Dermis microvascular lymphatic vessel endothelial cell (primary cell): Measurements from ENCODE around the gene ERC1. TPM values are rescaled to one million over a fixed set of nuclear protein-coding genes. Genes with fewer than 3 reads are reported as not detected.
A peak's percentile ranks its signal among the peaks of the same experiment; 100 is the strongest.

Experiments
- DNase-seq, 2 donors: peaks; one replicate each; pipeline versions ENCODE4 v3.0.0 to v3.0.0-alpha.2; 2010; ENCODE audit warnings: low read depth in 2 of 2
- total RNA-seq: library from RNA; depleted of rRNA; stranded (reverse); fragments of >200 nt; gene quantifications from 2 replicates; pipeline ENCODE4 v1.2.1, GENCODE V29; 2014

ERC1 gene
- total RNA-seq, 1 donor from 2014 or later: 18.4 TPM

DNA sequence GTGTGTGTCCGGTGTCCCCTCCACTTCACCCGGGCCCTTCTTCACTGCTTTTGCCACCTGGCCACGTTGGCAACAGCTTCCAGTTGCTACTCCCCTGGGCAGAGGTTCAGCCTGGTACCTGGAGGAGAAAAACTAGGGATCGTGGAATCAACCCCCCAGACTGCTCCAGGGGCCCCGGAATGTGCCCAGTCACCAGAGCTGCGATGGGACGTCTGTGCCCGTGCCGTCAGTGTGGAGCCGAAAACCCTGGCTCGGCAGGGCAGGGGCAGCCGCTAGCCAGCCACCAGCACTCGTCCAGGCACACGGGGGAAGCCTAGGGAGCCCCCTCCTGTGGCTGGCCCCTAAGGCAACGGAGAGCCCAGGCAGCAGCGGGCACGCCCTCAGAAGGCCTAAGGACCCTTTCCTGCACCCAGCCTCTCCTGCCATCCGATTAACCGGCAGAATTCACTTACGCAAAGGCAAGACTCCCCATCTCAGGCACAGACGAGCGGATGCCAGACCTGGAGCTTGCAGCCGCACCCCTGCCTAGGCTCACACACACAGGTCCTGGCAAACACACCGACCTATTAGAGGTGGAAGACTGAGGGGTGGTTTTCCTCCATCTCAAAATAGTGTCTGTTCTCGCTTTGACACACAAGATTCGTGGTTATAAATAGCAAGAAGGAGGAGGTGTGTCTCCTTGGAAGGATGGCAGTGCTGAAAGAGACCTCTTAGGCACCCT lies 540.8 kb downstream of the ERC1 start:
- DNase-seq: no peak

DNA sequence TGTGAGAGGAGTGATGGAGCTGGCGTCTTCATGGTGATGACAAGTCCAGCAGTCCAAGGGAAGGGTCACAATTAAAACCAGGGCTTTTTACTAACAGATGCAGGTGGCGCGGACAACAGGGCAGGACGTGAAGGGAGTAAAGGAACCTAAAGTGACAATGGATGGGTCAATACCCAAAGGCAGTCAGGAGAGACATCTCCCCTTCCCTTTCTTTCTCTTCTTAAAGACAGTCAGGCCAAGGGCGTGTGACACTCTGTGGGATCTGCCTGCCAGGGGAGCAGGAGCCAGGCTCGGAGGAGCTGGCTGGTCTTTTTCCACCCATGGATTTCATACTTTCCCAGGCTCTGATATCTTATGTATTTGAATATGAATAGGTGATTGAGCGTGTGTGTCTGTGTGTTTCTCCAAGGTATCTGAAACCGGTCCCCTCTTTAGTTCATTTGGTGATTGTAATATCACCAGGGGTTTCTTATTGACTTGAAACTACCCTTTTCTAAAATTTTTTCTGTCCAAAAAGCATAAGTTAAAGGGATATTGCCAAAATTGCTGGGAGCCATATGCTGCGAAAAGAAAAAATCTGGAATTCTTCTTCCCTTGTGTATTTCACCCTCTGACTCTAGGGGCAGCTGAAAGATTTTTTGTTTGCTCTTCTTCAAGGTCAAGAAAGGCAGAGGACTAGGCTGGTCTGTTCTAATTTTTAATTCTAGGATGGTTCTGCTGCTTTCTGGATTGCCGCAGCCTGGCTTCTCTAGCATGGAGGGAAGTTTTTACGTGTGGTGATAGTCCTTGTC lies 541.5 kb downstream of the ERC1 start:
- DNase-seq: no peak

DNA sequence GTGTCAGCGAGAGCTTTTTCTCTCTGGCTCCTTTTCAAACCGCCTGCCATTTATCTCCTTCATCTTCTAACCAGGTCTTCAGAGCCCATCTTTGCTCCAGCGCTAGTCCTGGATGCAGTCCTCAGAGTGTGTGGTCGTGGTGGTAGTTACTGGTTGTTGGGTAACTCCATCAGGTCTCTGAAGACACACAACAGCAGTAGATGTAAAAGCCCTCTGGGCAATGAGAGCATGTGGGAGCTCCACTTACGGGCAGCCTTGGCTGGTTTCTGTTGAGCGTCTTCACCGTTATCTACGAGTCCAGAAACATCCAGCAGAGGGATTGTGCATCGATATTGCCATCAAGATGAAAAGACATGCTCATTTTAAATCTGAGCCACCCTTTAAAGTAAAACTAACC lies 542.2 kb downstream of the ERC1 start:
- DNase-seq: no peak

DNA sequence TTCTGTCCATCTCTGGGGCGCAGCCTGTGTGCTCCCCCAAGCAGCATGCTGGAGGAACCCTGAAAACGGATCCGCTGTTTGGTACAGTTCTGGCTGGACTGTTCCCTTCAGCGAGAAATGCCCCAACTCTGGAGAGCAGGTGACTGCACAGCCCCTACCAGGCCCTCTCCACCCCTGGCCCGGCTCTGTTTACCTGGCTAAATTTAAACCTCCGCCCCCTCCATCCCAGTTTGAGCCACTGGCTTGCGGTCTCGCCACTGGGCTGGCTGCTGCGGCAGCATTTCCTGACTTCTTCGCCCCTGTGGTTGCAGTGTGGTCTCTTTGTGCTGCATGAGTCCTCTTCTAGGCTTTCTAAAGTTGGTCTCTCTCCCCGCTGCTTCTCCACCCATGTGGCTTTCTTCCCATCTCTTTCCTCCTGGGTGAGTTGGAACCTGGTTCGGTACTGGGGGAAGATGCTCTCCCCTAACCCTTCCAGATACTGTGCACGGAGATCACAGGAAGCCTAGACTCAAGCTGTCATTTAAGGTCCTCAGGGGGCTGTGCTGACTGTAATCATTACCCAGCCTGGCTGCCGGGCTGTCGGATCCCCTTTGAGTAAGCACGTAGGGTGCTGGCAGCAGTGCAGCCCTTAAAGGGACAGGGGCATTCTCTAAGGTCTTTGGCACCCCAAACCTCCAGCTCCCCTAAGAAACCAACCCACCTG lies 542.7 kb downstream of the ERC1 start:
- DNase-seq: no peak

DNA sequence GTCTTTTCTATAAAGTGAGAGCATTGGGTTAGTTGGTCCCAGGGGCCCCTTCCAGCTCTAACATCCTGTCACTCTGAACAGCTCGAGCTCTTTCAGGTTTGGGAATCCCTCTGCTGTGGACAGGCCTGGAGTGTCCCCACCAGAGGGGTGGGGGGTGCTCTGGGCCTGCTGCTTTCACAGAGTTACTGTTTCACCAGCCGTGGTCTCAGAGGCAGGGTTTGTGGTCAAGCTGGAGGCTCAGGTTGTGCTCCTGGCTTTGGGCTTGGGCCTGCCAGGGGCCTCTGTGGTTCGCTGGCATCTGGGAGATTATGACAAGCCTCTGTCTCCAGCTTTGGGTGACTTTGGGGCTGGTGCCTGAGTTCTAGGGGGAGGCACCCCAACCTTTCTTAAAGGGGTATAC lies 543.7 kb downstream of the ERC1 start:
- DNase-seq: no peak

DNA sequence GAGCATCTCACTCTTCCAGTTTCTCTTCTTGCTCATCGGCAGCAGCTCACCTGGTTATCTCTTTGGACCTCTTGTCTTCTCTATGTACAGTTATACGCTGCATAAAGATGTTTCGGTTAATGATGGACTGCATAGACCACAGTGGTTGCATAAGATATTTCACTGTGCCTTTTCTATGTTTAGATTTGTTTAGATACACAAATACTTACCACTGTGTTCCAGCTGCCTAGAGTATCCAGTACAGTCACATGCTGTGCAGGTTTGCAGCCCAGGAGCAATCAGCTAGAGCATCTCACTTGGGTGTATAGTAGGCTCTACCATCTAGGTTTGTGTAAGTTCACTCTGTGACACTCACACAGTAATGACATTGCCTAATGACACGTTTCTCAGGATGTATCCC lies 545.8 kb downstream of the ERC1 start:
- no peak for DNase-seq

DNA sequence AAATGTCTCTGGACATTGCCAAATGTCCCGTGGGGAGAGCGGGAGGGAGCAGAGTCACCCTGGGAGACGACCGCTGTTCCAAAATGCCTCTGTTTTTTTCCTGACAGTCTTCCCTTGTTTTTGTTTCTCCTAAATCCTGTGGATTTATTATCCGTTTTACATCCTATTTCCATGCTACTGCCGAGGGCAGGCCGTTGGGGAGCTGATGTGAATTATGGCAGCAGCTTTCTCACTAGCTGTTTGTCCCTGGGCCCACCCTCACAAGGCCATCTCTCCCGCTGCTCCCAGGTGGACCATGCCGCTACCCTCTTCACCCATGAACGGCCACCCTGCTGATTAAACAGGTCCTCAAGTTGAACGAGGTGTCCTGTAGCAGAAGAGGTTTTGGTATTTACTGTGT lies 548.1 kb downstream of the ERC1 start:
- DNase-seq: no peak

DNA sequence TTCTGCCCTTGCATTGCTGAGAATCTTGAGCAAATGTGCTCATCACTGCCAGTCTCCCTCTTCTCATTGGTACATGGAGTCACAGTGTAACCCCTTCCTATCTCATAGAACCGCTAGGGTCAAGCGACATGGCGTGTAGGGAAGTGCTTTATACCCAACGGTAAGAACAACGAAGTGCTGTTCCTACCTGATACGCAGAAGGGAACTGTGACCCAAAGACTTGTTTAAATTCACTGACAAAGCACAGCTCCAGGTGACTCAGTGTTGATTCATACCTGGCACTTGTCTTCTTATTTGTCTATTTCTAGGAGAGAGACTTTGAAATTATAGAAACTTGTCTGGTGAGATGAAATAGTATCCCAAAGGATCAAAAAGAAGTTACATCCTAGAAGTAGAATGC lies 549.7 kb downstream of the ERC1 start:
- no peak for DNase-seq

DNA sequence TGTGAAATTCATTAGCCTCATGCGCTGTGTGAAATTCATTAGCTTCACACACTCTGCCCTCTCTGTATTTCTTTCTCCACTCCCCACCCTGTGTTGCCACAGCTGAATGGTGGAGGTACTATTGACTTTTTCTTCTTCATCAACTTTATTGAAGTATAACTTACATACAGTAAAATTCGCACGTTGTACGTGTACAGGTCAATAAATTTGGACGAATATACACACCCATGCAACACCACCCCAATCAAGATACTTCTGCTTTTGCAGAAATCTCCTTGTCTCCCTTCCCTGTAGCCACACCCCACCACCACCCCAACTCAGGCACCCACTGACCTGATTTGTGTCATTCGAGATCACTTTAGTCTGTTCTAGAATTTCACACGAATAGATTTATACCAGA lies 551.6 kb downstream of the ERC1 start:
- no peak for DNase-seq

DNA sequence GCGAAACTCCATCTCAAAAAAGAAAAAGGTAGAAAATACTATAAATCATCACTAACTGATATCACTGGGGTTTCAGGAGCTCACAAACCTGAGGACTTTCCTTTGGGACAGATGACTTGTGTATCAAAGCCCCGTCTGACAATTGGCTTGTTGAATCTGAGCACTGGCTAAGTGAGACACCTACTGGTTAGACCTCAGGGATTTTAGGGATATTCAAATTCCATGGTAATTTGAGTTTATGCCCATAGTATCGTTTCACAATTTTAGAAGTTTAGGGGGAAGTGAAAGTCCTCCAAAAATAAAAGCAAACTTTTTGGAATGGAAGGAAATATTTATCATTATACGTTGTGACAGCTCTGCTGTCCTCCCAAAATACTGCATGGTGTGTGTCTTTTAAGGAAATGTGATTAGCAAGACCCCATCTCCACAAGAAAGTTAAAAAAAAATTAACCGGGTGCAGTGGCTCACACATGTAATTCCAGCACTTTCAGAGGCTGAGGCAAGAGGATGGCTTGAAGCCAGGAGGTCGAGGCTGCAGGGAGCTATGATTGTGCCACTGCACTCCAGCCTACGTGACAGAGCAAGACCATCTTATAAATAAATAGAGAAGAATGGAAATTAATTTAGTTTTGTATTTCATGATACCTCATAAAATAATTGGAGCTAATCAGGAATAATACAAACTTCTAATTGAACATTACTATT lies 554.1 kb downstream of the ERC1 start:
- peak; percentile 18 to 53 for DNase-seq

Other genes starting within 250 kb of the ERC1 start
- 97.7 and 185 TPM in 2 replicates for gene WNK1, start 238.6 kb upstream of the ERC1 start, total RNA-seq
- 4.2 and 7.5 TPM in 2 replicates for gene RAD52, start 41.5 kb upstream of the ERC1 start, total RNA-seq